Nephron (organoid): Measurements from ENCODE around the gene CFAP20DC.

ENCODE experiments used
- H3K27ac Mint-ChIP-seq, 3 experiments: 2 replicates each; pipeline ENCODE4 v1.8.0; 2020; ENCODE audit warnings: mixed read lengths in 3 of 3, mild to moderate bottlenecking in 2 of 3, moderate library complexity in 1 of 3
- H3K27me3 Mint-ChIP-seq: 2 replicates; pipeline ENCODE4 v1.8.0; 2021; ENCODE audit warnings: low read depth, mild to moderate bottlenecking, moderate library complexity, mixed read lengths
- H3K36me3 Mint-ChIP-seq: 2 replicates; pipeline ENCODE4 v1.8.0; 2020; ENCODE audit warnings: low read depth, mixed read lengths
- H3K4me1 Mint-ChIP-seq: 2 replicates; pipeline ENCODE4 v1.8.0; 2020; ENCODE audit warnings: mixed read lengths
- H3K4me3 Mint-ChIP-seq, 3 experiments: 2 replicates each; pipeline ENCODE4 v1.8.0; 2020; ENCODE audit warnings: mild to moderate bottlenecking in 3 of 3, mixed read lengths in 3 of 3, moderate library complexity in 2 of 3
- H3K9me3 Mint-ChIP-seq: 2 replicates; pipeline ENCODE4 v1.8.0; 2020; ENCODE audit warnings: mixed read lengths
- CTCF ChIP-seq, 3 experiments: fragments of 200-600 bp; sonication (generic); IDR thresholded peaks; one replicate each; pipeline ENCODE4 v1.5.0; 2021; ENCODE audit warnings: antibody characterized with exemption in 3 of 3; ENCODE audit not compliant: unreplicated experiment in 3 of 3

CFAP20DC gene

GRCh38 chr3:58840949-58841348 lies 208.9 kb downstream of the CFAP20DC start:
- Mint-ChIP-seq H3K27me3 (peaks cover 3% of the 10 kb centered on the region), H3K36me3 (no peaks in the 10 kb centered on the region), H3K9me3 (no peaks in the 10 kb centered on the region), H3K4me3 (peak overlapping the region; percentile 15 to 48 (median 38)), H3K27ac (no peak overlapping the region), H3K4me1 (peaks cover 3% of the 10 kb centered on the region)
- no peak for TF ChIP-seq CTCF (IDR thresholded peaks at IDR 0.05; ENCODE audit: unreplicated experiment in 3 of 3)

GRCh38 chr3:58839964-58840363 lies 209.9 kb downstream of the CFAP20DC start:
- Mint-ChIP-seq H3K9me3 (no peaks in the 10 kb centered on the region), H3K4me3 (no peak overlapping the region), H3K27me3 (peaks cover 3% of the 10 kb centered on the region), H3K27ac (no peak overlapping the region), H3K4me1 (peaks cover 12% of the 10 kb centered on the region), H3K36me3 (no peaks in the 10 kb centered on the region)
- no peak for TF ChIP-seq CTCF (IDR thresholded peaks at IDR 0.05; ENCODE audit: unreplicated experiment in 3 of 3)

- Mint-ChIP-seq H3K4me1 (peaks cover 15% of the 10 kb centered on the region), H3K9me3 (no peaks in the 10 kb centered on the region), H3K36me3 (no peaks in the 10 kb centered on the region), H3K27ac (no peak overlapping the region), H3K4me3 (no peak overlapping the region), H3K27me3 (peaks cover 3% of the 10 kb centered on the region)
- no peak for TF ChIP-seq CTCF (IDR thresholded peaks at IDR 0.05; ENCODE audit: unreplicated experiment in 3 of 3)
Measured at GRCh38 chr3:58839187-58839586, 210.6 kb downstream of the CFAP20DC start.

- no peak overlapping the region for H3K4me3 Mint-ChIP-seq
- peaks cover 25% of the 10 kb centered on the region for H3K4me1 Mint-ChIP-seq
- H3K36me3 Mint-ChIP-seq, result no peaks in the 10 kb centered on the region
- TF ChIP-seq CTCF (IDR thresholded peaks at IDR 0.05; ENCODE audit: unreplicated experiment in 3 of 3), result no peak
- H3K27me3 Mint-ChIP-seq, result peaks cover 3% of the 10 kb centered on the region
- H3K9me3 Mint-ChIP-seq, result no peaks in the 10 kb centered on the region
- H3K27ac Mint-ChIP-seq, result no peak overlapping the region
Measured at GRCh38 chr3:58837856-58838255, 212.0 kb downstream of the CFAP20DC start.

GRCh38 chr3:58837141-58837843 lies 212.5 kb downstream of the CFAP20DC start:
- Mint-ChIP-seq H3K27me3 (peaks cover 3% of the 10 kb centered on the region), H3K36me3 (no peaks in the 10 kb centered on the region), H3K27ac (no peak overlapping the region), H3K9me3 (no peaks in the 10 kb centered on the region), H3K4me3 (no peak overlapping the region), H3K4me1 (peaks cover 25% of the 10 kb centered on the region)
- no peak for TF ChIP-seq CTCF (IDR thresholded peaks at IDR 0.05; ENCODE audit: unreplicated experiment in 3 of 3)

- Mint-ChIP-seq H3K36me3 (no peaks in the 10 kb centered on the region), H3K4me1 (peaks cover 25% of the 10 kb centered on the region), H3K27ac (peak overlapping the region in 1 of 3 experiments; percentile 17), H3K27me3 (peaks cover 6% of the 10 kb centered on the region), H3K4me3 (no peak overlapping the region), H3K9me3 (no peaks in the 10 kb centered on the region)
- TF ChIP-seq CTCF (IDR thresholded peaks at IDR 0.05; ENCODE audit: unreplicated experiment in 3 of 3), result no peak
Measured at GRCh38 chr3:58835086-58835485, 214.7 kb downstream of the CFAP20DC start.
